HG03135 (cell line): ENCODE measurements around the gene WDR37.

Source experiments
- ATAC-seq: cut with Tn5 transposase; IDR thresholded peaks from one replicate; pipeline ENCODE4 v1.9.1; 2021; ENCODE audit warnings: mild to moderate bottlenecking, moderate library complexity; ENCODE audit not compliant: unreplicated experiment

WDR37 gene

DNA sequence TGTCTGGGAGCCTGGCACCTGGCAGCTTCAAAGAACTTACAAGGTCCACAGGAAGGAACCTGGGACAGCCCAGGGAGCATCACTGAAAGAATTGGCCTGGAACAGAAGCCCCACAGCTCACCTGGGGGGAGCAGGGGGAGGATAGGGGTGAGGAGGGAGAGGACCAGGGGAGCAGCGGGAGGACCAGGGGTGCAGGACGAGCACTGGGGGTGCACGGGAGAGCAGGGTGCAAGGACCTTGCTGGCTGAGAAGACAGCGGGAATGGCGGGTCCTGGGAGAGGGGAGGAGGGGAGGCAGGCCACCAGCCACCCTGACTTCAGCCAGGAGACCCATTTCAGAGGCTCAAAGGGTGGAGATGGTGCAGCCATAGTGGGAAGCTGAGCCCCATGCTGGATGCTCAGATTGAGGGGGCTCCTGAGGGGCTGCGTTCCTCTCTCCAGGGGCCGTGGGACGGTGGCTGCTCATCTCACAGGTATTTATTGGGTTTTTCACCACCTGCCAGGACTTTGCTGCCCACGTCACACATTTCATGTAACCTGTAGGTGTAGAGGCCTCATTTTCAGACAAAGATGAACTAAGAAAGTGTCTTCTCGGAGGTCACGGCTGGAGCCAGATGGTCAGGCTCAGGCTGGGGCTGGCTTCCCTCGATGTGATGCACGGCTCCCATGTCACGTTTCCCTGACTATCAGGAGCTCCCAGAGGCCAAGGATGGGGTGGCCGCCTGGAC lies 110.1 kb downstream of the WDR37 start:
- no peak for ATAC-seq

DNA sequence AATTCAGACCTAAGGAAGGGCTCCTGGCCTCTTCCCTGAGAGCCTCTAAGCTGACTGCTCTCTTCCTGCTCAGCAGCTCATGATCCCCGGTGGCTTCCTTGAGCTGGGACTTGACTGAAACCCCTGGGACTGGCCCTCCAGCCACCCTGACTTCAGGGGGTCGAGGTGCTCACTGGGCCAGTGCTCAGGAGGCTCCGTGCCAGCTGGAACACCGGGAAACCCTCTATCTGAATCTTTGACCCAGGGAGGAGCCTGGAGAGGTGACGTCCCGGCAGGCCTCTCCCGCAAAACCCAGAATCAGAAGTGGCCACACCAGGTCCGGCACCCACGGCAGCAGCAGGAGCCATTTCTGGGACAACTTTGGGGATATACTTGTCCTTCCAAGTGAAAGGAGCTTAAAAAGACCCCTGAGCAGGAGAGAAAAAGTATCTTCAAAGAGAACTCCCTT lies 110.7 kb downstream of the WDR37 start:
- ATAC-seq = no peak

DNA sequence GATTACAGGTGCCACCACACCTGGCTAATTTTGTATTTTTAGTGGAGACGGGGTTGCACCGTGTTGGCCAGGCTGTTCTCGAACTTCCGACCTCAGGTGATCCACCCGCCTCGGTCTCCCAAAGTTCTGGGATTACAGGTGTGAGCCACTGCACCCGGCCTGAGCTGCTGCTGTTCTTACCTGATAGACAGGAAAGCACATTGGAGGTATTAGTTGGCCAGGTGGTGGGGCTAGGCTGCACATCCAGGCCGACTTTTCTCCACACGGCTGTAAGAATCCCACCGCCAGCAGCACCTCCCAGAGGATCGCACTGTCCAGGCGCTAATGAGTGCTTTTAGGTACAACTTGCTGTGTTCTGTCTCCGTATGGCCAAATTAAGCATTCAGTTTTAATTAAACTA lies 112.6 kb downstream of the WDR37 start:
- no peak for ATAC-seq

DNA sequence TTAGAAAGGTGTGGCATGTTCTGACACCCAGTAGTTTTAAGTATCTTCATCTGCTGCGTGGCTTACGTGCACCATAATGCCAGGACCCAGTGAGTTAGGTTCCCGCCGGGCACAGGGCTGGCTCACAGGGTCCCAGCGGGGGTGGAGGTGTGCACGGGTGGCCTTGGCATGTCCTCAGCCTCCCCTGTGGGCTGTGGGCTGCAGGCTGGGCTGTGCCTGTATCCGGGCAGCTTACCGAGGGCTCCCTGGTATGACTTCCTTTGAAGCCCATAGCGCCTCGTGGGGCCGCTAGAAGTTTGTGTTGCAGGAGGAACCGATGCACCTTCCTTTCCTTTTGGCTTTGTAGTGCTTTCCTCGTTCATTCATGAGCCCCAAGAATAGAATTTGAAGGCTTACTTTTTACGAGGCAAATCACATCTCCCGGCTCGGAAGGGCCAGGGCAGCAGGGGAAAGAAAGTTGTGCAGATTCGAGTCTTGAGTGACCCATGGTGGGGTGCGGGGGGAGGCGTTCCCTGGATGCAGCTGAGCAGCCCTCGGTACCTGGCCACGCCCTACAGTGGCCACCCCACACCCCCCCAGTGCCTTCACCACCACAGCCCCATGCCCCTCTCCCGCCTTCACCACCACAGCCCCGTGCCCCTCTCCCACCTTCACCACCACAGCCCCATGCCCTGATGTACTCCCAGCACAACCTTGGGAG lies 113.2 kb downstream of the WDR37 start:
- no peak for ATAC-seq

DNA sequence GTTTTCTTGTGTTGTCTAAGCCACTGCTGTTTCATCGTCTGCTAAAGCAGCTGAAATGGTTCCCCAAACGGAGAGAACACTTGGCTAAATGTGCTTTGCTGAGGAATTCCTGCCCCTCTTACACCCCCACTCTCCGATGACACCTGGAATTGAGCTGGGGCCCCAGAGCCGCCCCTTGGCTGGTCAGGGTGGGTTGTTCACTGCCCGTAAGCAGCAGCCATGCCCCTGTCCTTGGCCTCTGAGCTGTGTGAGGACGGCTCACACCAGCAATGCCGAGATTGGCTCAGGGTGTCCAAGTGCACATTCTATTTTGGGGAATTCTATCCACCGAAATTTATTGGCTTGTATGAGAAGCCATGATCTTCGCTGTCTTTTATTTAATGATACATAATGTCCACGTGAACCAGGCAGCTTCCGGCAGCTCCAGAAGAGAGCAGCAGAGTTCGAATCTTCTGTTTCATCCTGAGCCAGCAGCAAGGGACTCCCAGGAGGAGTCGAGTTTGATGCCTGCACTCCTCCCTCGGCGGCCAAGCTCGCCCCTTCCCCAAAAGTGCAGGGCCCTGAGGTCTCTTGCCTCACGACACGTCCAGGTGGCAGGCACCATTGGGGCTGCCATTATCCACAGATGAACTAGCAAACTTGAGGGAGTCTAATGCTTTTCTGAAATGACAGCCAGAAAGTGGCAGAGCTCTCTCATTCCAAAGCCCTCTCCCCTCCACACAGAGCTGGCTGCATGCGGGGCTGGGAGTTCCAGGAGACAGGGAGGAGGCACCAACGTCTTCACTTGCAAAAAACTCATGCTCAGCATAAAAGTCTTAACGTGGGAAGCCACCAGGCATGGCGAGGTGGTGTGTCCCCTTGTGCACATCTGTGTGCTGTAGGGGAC lies 114.0 kb downstream of the WDR37 start:
- no peak for ATAC-seq

DNA sequence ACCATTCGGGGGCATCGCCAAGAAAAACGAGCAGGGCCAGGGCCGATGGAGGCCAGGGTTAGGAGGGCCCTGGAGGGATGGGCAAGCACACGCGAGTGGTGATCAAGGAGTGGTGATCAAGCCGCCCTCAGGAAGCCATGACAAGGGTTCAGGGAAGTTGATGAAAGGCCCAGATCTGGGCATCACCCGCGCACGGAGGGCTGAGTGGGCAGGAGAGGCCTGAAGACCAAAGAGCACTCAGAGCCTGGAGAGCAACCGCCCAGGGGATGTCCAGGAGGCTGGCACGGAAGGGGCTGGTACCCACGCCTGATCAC lies 114.6 kb downstream of the WDR37 start:
- ATAC-seq = no peak

DNA sequence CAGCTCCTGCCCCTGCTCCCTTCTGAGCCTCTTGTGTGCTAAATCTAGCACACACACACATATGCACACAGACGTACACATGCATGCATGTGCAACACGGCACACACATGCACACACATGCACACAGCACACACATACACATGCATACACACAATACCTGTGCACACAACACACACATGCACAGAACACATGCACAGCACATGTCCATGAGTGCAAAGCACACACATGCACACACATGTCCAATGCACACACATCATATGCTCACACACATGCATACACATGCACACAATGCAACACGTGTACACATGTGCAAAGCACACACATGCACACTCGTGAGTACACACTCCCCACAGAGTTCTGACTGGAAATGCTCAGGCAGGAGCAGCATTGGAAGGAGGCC lies 115.0 kb downstream of the WDR37 start:
- ATAC-seq = no peak

DNA sequence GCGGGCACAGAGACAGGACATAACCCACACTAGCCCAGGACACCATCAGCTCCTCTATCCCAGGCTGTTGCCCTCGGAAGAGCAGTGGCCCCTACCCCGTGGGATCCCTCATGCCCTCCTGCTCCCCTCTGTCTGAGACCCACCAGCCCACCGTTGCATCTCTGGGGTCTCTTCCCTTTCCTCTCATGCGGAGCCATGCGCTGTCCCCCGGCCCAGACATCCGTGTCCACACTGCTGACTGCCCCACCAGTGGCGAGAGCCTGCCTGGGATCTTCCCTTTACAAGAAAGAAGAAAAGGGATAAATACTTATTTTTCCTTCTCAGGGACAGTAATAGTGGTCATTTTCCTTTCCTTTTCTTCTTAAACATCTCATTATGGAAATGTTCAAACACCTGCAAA lies 115.4 kb downstream of the WDR37 start:
- no peak for ATAC-seq

DNA sequence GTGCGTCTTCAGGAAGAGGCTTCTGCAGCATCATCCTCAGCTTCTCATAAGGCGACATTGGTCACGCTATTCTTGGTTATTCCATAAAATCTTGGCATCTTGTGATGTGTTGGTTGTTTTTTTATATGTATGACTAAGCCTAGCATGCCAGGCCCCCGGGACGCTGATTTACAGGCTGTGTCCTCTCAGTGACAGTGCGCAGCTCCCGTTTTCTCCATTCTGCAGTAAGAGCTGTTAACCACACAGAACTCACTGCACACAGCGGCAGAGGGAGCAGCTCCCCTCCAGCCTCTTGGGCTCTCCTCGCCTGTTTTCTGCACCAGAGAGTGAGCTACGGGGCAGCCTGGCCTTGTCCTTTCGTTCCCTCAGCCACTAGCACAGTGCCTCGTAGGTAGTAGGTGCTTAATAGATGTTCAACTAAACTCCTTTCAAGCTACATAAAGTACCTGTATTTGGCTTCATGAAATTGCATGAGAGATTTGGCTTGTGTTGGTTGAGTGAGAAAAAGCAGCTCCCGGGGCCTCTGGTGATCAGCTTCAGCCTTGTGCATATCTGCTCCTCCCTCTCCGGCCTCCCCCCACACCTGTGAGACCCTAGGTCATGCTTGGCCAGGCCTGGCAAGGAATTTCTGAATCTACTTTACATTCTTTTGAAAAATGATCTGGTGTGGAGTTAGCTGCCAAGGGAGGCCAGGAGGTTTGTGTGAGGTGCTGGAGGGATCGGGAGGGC lies 116.2 kb downstream of the WDR37 start:
- ATAC-seq = no peak

DNA sequence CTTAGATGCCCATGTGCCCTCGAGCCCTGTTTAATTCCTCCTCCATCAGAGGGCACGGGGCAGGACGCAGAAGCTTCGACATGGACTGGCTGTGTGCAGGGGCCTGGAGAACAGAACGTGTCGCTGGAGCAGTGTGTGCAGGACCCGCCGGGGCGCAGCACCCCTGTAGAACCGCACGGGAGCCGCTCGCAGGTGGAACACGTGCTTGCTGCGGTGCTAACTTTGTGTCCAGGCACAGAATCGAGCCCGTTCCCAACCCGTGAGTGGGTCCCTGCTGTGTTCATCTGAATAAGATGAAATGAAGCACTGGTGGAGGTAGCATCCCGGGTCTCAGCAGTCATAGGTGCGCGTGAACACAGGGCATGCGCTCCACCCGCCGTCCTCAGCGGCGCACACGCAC lies 116.9 kb downstream of the WDR37 start:
- ATAC-seq = no peak

DNA sequence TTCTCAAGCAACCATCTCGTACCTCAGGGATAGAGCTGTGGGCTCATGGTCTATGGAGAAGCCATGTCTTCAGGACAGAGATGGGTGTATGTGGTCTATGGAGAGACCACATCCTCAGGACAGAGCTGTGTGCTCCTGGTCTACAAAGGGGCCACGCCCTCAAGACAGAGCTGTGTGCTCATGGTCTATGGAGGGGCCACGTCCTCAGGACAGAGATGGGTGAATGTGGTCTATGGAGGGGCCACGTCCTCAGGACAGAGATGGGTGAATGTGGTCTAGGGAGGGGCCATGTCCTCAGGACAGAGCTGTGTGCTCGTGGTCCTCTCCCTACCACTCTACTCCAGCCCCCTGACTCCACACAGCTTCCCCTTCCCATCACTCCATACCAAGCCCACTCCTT lies 117.8 kb downstream of the WDR37 start:
- no peak for ATAC-seq

DNA sequence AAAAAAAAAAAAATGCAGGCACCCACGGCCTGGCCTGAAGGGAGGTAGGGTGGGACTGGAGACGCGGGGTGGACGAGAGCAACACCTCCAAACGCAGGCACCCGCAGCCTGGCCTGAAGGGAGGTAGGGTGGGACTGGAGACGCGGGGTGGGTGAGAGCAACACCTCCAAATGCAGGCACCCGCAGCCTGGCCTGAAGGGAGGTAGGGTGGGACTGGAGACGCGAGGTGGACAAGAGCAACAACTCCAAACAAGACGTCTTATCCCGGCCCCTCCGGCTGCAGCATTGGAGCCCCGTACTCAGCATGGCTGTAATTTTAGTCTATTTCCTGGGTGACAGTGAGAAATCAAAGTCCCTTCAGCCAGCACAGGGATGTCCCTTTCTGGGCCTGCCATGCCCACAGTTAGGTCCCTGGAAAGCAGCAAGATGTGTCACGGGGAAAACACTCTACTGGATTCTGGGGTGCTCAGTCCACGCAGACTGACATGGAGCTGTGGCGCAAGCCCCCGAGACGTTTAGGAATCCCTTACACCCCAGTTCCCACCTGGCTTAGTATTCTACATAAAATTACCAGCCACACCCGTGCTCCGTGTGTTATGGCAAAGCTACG lies 119.9 kb downstream of the WDR37 start:
- ATAC-seq = no peak

DNA sequence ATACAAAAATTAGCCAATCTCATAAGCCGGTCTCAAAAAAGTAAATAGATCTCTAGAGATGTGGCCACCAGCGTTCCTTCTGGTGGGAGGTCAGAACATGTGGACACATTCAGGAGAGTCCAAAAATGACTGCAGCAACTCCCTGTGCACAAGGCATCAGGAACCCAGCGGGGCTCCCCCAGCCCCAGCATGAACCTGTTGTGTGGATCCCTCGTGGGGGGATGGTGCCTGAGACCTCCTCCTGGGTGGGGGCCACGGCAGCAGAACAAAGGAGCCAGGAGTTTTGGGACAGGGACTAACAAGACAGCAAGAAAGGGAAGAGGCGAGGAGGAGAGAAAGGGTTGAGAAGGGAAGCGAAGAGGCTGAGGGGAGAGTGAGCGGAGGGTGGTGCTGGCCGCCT lies 121.8 kb downstream of the WDR37 start:
- no peak for ATAC-seq

DNA sequence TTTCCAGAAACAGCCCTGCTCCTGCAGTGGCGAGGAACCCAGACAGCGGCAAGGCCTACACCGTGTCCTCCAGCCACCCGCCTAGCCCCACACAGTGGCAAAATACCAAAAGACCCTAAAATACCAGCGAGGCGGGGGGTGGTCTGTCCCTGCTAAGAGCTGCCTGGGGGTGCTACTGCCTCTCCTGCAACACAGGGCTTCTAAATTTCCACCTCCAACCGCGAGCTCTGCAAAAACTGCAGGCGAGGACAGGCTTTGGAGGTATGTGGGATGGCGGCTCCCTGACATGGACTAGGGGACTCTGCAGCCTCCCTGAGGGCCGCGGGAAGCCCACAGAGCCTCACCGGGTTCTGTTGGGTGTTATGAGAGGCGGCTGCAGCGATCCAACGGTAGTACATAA lies 122.3 kb downstream of the WDR37 start:
- no peak for ATAC-seq

DNA sequence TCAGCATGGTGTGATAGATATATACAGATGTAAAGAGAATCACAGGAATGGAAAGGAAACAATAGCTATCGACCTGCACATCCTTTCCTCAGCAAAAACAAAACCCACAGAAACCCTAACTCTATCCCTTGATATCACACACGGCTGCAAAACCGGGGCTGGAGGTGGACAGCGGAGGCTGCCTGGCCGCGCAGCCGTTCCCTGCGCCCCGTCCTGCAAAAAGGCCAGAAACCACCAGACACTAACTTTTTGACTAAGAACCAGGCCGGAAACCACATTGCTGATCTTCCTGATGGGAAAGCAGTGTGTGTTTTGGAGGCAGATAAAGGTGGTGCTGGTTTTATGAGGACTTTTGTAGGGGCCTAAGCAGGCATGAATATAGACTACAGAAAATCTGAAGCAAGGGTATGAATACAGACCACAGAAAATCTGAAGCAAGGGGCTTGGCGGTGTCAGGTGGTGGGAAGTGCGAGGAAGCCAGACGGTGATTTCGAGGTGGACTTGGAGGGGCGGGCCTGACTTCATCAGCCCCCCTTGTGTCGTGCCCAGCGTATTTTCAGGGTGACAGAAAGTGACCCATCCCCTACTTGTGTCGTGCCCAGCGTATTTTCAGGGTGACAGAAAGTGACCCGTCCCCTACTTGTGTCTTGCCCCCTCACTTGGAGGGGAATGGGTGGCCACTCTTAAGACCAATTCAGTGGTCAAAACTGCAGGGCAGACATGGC lies 123.3 kb downstream of the WDR37 start:
- no peak for ATAC-seq

DNA sequence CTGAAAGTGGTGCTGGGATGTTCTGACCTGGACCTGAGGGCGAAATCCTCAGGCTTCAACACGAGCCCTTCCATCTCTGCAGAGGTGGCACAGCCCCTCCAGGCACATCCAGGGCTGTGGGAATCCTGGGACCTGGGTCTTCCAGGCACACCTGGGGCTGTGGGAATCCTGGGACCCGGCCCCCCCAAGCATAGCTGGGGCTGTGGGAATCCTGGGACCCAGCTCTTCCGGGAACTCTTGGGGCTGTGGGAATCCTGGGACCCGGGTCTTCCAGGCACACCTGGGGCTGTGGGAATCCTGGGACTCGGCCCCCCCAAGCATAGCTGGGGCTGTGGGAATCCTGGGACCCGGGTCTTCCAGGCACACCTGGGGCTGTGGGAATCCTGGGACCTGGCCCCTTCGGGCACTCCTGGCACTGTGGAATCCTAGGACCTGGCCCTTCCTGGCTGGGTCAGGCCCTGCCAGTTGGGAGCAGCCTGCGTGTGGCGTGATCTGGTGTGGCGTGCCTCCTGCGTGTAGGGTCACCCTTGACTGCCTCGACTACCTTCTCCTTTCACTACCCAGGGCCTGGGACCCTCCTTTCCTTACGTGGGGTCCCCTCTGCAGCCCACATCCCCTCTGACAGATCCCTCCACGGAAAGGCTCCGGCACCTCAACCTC lies 124.0 kb downstream of the WDR37 start:
- no peak for ATAC-seq

DNA sequence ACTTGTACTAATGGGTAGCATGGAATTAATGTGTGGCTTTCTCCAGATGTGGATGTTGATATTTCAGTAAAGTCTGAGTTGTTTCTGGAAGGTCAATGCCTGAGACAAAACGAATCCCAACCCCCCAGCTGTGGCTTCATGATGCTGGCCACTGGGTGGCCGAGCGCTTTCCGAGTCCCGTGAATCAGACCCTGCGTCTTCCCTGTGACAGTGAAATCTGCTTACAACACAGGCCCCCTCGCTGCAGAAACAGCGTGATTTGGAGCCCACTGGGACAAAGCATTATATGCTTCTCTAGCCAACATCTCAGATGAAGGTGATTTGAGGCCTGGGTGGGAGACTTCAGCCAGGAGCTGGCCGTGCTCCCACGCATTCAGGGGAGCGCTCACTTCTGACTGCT lies 124.7 kb downstream of the WDR37 start:
- no peak for ATAC-seq
